Tibial nerve (tissue), 3 donors: ENCODE measurements around the gene NR2F6.

ENCODE experiments used
- CTCF ChIP-seq, 5 experiments: fragments of 200-600 bp in 3 of 5; fragments of 450-650 bp in 2 of 5; sonication (generic) in 3 of 5; IDR thresholded peaks; one replicate each; pipeline ENCODE4 v1.5.1; 2016 to 2019; ENCODE audit warnings: antibody characterized with exemption in 5 of 5, mild to moderate bottlenecking in 3 of 5, moderate library complexity in 2 of 5
- POLR2A ChIP-seq, 2 donors: fragments of 450-650 bp; IDR thresholded peaks; one replicate each; pipeline ENCODE4 v1.6.1; 2017; ENCODE audit warnings: antibody characterized with exemption in 2 of 2, mild to moderate bottlenecking in 2 of 2, moderate library complexity in 2 of 2

- TF ChIP-seq CTCF (IDR thresholded peaks at IDR 0.05) (no peak), POLR2A (IDR thresholded peaks at IDR 0.05) (no peak)
Observed at GRCh38 chr19:17246681-17247425, 1.1 kb upstream of the NR2F6 start.
